ENCODE data around the gene TTN. TPM values are rescaled to one million over a fixed set of nuclear protein-coding genes. Genes with fewer than 3 reads are reported as not detected.

TTN gene
- total and polyA plus RNA-seq, 9 donors: 0.17 to 12.9 (median 1.2) TPM

DNA sequence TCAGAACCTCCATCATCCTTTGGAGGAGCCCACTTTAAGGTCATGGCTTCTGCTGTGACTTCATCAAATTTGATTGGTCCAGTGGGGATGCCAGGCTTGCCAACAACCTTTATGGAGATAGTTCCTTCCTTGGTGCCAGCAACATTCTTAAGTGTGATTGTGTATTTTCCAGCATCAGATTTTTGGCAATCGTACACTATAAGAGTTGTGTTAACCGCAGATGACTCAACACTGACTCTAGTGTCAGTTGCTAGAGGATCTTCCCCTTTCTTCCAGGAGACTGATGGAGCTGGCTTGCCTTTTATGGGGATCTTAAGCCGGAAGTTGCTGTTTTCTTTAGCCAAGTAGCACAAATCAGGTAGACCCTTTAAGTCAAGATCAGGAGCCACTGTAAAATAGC is 228.2 kb downstream of the TTN start:
- Histone ChIP-seq H3K27ac (no peak overlapping the region), H3K9me3 (no peaks in the 10 kb centered on the region), H3K27me3 (no peaks in the 10 kb centered on the region), H3K36me3 (no peaks in the 10 kb centered on the region), H3K4me1 (ENCODE audit: insufficient read depth) (no peaks in the 10 kb centered on the region), H3K4me3 (no peak overlapping the region)
- WGBS, 3 donors: 93 to 96% (median 94%) methylated on average over 3 of the region's 3 CpGs
- DNase-seq: no peak
- intact Hi-C loops (cut with DNase I): no loop called here
- TF ChIP-seq, protein P1, sequence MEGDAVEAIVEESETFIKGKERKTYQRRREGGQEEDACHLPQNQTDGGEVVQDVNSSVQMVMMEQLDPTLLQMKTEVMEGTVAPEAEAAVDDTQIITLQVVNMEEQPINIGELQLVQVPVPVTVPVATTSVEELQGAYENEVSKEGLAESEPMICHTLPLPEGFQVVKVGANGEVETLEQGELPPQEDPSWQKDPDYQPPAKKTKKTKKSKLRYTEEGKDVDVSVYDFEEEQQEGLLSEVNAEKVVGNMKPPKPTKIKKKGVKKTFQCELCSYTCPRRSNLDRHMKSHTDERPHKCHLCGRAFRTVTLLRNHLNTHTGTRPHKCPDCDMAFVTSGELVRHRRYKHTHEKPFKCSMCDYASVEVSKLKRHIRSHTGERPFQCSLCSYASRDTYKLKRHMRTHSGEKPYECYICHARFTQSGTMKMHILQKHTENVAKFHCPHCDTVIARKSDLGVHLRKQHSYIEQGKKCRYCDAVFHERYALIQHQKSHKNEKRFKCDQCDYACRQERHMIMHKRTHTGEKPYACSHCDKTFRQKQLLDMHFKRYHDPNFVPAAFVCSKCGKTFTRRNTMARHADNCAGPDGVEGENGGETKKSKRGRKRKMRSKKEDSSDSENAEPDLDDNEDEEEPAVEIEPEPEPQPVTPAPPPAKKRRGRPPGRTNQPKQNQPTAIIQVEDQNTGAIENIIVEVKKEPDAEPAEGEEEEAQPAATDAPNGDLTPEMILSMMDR (IDR thresholded peaks at IDR 0.05): no peak
- TF ChIP-seq POLR2A (IDR thresholded peaks at IDR 0.05): no peak
- no peak for TF ChIP-seq EP300 (IDR thresholded peaks at IDR 0.05)

- H3K4me1 ChIP-seq (ENCODE audit: insufficient read depth): no peaks in the 10 kb centered on the region
- no peaks in the 10 kb centered on the region for H3K9me3 ChIP-seq
- H3K27me3 ChIP-seq: no peaks in the 10 kb centered on the region
- H3K4me3 ChIP-seq: no peak overlapping the region
- WGBS, 3 donors: 95 to 97% (median 97%) methylated on average over 7 of the region's 7 CpGs
- no peak overlapping the region for H3K27ac ChIP-seq
- no peaks in the 10 kb centered on the region for H3K36me3 ChIP-seq
- TF ChIP-seq, protein P1 (IDR thresholded peaks at IDR 0.05): no peak
- TF ChIP-seq POLR2A (IDR thresholded peaks at IDR 0.05) (no peak), EP300 (IDR thresholded peaks at IDR 0.05) (no peak)
- intact Hi-C loops (cut with DNase I): no loop called here
- no peak for DNase-seq
Observed at GRCh38 chr2:178574789-178575188, 232.4 kb downstream of the TTN start.

DNA sequence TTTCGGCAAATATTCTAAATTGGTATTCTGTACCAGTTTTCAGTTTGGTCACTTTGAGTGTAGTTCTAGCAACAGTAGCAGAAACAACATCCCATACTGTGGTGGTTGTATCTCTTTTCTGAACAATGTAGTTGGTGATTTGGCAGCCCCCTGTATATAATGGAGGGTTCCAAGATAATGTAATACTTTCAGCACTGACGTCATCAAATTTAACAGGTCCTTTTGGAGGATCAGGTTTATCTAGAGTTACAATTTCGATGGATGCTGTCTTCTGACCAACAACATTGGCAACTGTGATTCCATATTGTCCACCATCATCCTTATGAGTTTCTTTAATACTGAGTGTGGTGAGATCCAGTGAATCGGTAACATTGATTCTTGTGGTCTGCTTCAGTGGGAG is 239.0 kb downstream of the TTN start:
- Histone ChIP-seq H3K9me3 (no peaks in the 10 kb centered on the region), H3K27ac (no peak overlapping the region), H3K27me3 (no peaks in the 10 kb centered on the region), H3K4me1 (ENCODE audit: insufficient read depth) (no peaks in the 10 kb centered on the region), H3K4me3 (no peak overlapping the region), H3K36me3 (no peaks in the 10 kb centered on the region)
- 91 to 97% (median 95%) methylated on average over 4 of the region's 4 CpGs for WGBS, 3 donors
- TF ChIP-seq, protein P1 (IDR thresholded peaks at IDR 0.05): no peak
- TF ChIP-seq POLR2A (IDR thresholded peaks at IDR 0.05) (no peak), EP300 (IDR thresholded peaks at IDR 0.05) (no peak)
- intact Hi-C loops (cut with DNase I): loop anchor here in 1 of 4 donors (10.0 kb wide), 1 partner anchor 1197 kb away; no protein-coding TSS in a partner anchor
- DNase-seq: no peak

DNA sequence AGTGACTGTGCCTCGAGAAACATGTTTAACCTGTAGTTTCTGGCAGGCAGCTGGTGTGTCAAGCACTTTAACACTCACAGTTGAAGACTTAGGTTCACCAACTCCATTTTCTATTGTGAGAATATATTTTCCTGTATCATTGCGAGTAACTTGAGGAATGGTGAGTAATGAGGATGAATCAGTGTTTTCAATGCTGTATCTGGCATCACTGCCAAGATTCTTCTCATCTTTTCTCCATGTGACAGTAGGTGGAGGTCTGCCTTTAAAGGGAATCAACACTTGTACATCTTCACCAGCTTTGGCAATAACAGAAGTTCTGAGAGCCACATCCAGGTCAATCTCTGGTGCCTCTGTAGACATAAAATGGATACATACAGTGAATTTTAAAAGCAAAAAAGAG is 254.2 kb downstream of the TTN start:
- peaks cover 0 to 5% of the 10 kb centered on the region in 2 donors for H3K9me3 ChIP-seq
- intact Hi-C loops (cut with DNase I): no loop called here
- no peak overlapping the region for H3K4me3 ChIP-seq
- 73 to 89% (median 83%) methylated on average over 2 of the region's 2 CpGs for WGBS, 3 donors
- DNase-seq: no peak
- H3K4me1 ChIP-seq (ENCODE audit: insufficient read depth): no peaks in the 10 kb centered on the region
- no peak overlapping the region for H3K27ac ChIP-seq
- no peaks in the 10 kb centered on the region for H3K27me3 ChIP-seq
- TF ChIP-seq EP300 (IDR thresholded peaks at IDR 0.05): no peak
- TF ChIP-seq, protein P1 (IDR thresholded peaks at IDR 0.05): no peak
- no peak for TF ChIP-seq POLR2A (IDR thresholded peaks at IDR 0.05)
- no peaks in the 10 kb centered on the region for H3K36me3 ChIP-seq

Measured in ovary (tissue), 9 donors.